ENCODE measurements around the gene ADGRG1.

The ADGRG1 gene

GRCh38 chr16:57606147-57606846 lies 22.1 kb upstream of the ADGRG1 start:
- DNase-seq (ENCODE audit: insufficient read length, low spot score) (no peak), FAIRE-seq (no peak)
- no peak for TF ChIP-seq CTCF (IDR thresholded peaks at IDR 0.05; ENCODE audit: insufficient read depth, missing control alignments)

DNA sequence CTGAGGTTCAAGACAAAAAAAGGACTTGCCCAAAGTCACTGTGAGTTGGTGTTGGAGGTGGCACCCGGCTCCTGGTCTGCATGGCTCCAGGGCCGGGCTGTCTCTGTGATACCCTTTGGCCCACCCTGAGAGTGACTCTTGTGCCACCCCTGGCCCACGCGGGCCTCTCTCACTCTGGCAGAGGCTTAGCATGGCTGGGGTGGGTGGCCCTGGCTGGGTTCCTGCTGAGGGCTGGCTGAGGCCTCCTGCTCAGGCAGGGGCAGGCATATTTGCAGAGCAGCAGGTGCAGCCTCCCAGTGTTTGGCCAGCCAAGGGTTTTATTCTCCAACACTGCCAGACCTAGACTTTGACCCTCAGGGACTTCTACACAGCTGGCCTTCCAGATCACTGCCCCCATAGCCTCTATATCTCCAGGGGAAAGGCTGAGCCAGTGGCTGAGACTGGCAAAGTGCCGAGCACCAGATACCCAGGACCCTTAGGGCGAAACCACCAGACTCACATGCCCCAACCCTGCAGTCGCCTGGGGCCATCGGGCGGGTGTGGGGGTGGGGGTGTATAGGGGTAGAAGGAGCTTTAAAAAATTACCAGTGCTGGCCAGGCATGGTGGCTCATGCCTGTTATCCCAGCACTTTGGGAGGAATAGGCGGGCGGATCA lies 21.5 kb upstream of the ADGRG1 start:
- no peak for TF ChIP-seq CTCF (IDR thresholded peaks at IDR 0.05; ENCODE audit: insufficient read depth, missing control alignments)
- FAIRE-seq (no peak), DNase-seq (ENCODE audit: insufficient read length, low spot score) (no peak)

DNA sequence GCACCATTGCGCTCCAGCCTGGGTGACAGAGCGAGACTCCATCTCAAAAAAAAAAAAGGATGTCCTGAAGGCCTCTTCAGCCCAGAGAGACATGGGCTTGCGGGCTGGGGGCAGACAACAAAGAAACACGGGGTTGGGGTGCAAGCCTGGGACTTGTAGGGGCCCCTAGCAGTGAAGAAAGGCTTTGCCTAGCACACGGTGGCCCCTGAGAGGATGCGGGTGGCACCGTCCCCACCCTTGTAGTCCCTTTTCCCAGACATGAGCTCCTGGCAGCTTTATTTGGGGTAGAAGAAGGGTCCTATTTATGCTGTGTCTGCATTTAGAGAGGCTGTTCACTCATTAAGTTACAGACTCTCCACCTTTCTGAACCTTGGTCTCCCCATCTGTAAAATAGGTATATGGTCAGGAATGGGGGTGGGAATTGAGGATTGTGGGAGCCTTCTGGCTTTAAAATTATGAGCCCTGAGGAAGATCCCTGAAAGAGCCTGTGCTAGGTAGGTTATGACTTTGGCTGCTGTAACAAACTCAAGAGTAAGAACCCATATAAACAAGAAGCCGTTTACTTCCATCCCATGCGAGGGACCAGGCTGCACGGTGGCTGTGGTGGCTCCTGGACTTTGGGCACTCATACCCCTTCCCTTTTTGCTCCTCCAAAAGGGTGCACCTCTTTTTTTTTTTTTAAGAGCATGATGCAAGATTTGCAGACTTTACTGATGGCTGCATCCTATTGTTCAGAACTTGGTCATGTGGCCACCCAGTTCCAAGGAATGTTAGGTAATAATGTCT lies 20.6 kb upstream of the ADGRG1 start:
- no peak for FAIRE-seq
- TF ChIP-seq CTCF (IDR thresholded peaks at IDR 0.05; ENCODE audit: insufficient read depth, missing control alignments) = no peak

GRCh38 chr16:57608462-57609113 lies 19.8 kb upstream of the ADGRG1 start:
- FAIRE-seq = no peak

More for the DNA sequence above, 20.6 kb upstream of the ADGRG1 start:
- no peak for DNase-seq (ENCODE audit: insufficient read length, low spot score)

GRCh38 chr16:57609541-57610401 lies 18.7 kb upstream of the ADGRG1 start:
- DNase-seq (ENCODE audit: insufficient read length, low spot score) (no peak), FAIRE-seq (no peak)
- no peak for TF ChIP-seq CTCF (IDR thresholded peaks at IDR 0.05; ENCODE audit: insufficient read depth, missing control alignments)

More at GRCh38 chr16:57608462-57609113, 19.8 kb upstream of the ADGRG1 start:
- no peak for DNase-seq (ENCODE audit: insufficient read length, low spot score)
- TF ChIP-seq CTCF (IDR thresholded peaks at IDR 0.05; ENCODE audit: insufficient read depth, missing control alignments) = no peak

DNA sequence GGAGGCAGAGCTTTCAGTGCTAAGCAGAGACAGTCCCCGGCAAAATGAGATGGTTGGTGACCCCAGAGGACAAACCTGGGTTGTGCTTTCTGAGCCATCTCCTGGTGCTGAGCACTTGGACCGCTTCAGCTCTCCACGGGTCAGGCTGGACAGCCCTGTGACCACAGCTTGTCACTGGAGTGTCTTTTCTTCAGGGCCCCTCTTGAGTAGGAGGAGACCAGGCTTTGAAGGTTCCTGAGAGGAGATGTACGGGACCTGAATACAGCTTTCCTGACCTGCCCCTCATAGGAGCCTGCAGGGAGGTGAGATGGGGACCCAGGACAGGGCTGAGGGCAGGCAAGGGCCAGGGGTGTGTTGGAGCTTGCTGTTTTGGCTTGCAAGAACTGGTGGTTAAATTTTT lies 17.8 kb upstream of the ADGRG1 start:
- DNase-seq (ENCODE audit: insufficient read length, low spot score) = no peak
- no peak for TF ChIP-seq CTCF (IDR thresholded peaks at IDR 0.05; ENCODE audit: insufficient read depth, missing control alignments)
- no peak for FAIRE-seq

All from D721Med (cell line).